Endothelial cell of umbilical vein (primary cell): ENCODE data around the gene HNRNPL.

Experiments used
- EZH2 ChIP-seq: IDR thresholded peaks from 2 replicates; pipeline ENCODE4 v1.6.1; 2012; ENCODE audit warnings: borderline replicate concordance, low read depth, mild to moderate bottlenecking, moderate library complexity, low read length, inconsistent platforms; ENCODE audit not compliant: severe bottlenecking
- FOS ChIP-seq: IDR thresholded peaks from 2 replicates; pipeline ENCODE4 v1.6.1; 2011; ENCODE audit warnings: mild to moderate bottlenecking, low read length, moderate library complexity, borderline replicate concordance; ENCODE audit not compliant: insufficient read depth
- GATA2 ChIP-seq: IDR thresholded peaks from 2 replicates; pipeline ENCODE4 v1.7.0; 2011; ENCODE audit warnings: low read depth, mild to moderate bottlenecking, moderate library complexity, mixed read lengths, low read length; ENCODE audit not compliant: insufficient read length, insufficient read depth
- JUN ChIP-seq: IDR thresholded peaks from 2 replicates; pipeline ENCODE4 v1.6.1; 2011; ENCODE audit warnings: borderline replicate concordance, low read depth; ENCODE audit not compliant: insufficient read length, insufficient read depth
- POLR2A ChIP-seq: IDR thresholded peaks from 2 replicates; pipeline ENCODE4 v1.6.1; 2012; ENCODE audit warnings: low read depth, mild to moderate bottlenecking, control low read depth, low read length
- POLR2AphosphoS5 ChIP-seq: IDR thresholded peaks from 2 replicates; pipeline ENCODE4 v1.6.1; 2012; ENCODE audit warnings: low read depth, mild to moderate bottlenecking, control low read depth, low read length, moderate library complexity; ENCODE audit not compliant: insufficient read depth
- TF ChIP-seq, protein P1 (sequence below), 2 donors: IDR thresholded peaks; 1 replicate in 1 of 2; 2 replicates in 1 of 2; pipeline ENCODE4 v1.5.1; 2011; ENCODE audit warnings: low read length in 2 of 2, mild to moderate bottlenecking in 2 of 2, moderate library complexity in 2 of 2, control low read depth in 1 of 2, inconsistent platforms in 1 of 2, low read depth in 1 of 2; ENCODE audit not compliant: insufficient read depth in 1 of 2; ENCODE audit errors: extremely low read depth in 1 of 2
- TF ChIP-seq, protein P2 (sequence below): IDR thresholded peaks from 2 replicates; pipeline ENCODE4 v1.6.1; 2011; ENCODE audit not compliant: insufficient read depth, insufficient read length

DNA sequence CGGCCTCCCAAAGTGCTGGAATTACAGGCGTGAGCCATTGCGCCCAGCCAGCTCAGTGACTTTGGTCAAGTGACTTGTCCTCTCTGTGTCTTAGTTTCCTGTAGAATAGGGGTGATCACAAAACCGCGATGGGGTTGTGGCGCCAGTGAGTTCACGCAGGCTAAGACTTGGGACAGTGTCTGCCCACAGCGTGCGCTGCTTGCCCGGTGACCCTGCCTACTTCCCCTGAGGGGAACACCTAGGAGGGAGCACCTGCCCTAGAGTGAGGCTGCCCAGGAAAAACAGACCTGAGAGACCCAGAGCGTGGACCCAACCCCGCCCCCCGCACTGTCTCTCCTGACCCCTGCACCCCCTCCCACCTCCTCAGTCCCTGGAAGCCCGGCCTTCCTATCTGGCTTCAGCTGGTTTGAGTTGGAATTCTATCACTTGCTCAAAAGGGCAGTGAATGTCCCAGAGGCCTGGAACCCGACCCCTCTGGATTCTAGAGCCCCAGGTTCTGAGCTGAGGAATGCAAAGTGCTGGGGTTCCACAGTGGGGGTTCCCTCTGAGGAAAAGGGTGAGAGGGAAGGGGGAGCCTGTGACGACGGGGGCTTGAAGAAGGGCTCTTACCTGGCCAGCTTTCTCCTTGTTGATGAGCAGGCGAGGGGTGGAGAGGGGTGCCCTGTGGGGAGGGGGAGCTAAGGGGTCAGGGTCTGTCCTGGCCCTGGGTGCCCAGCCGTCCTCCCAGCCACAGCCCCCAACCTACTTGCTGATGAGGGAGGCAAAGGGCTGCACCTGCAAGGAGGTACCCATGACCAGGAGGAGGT, 30.5 kb upstream of the HNRNPL start:
- TF ChIP-seq, protein P1, sequence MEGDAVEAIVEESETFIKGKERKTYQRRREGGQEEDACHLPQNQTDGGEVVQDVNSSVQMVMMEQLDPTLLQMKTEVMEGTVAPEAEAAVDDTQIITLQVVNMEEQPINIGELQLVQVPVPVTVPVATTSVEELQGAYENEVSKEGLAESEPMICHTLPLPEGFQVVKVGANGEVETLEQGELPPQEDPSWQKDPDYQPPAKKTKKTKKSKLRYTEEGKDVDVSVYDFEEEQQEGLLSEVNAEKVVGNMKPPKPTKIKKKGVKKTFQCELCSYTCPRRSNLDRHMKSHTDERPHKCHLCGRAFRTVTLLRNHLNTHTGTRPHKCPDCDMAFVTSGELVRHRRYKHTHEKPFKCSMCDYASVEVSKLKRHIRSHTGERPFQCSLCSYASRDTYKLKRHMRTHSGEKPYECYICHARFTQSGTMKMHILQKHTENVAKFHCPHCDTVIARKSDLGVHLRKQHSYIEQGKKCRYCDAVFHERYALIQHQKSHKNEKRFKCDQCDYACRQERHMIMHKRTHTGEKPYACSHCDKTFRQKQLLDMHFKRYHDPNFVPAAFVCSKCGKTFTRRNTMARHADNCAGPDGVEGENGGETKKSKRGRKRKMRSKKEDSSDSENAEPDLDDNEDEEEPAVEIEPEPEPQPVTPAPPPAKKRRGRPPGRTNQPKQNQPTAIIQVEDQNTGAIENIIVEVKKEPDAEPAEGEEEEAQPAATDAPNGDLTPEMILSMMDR (IDR thresholded peaks at IDR 0.05; ENCODE audit: extremely low read depth in 1 of 2, insufficient read depth in 1 of 2, low read depth in 1 of 2, low read length in 2 of 2): no peak
- TF ChIP-seq POLR2AphosphoS5 (no peak), EZH2 (no peak), POLR2A (no peak), GATA2 (no peak), FOS (no peak), JUN (no peak)
- TF ChIP-seq, protein P2, sequence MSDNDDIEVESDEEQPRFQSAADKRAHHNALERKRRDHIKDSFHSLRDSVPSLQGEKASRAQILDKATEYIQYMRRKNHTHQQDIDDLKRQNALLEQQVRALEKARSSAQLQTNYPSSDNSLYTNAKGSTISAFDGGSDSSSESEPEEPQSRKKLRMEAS: no peak
